Frontal cortex (tissue), 4 donors: Measurements from ENCODE around the gene SLC1A5. TPM values are rescaled to one million over a fixed set of nuclear protein-coding genes. Genes with fewer than 3 reads are reported as not detected.
"Not testable (repeated sequence)": the region's sequence is repeated elsewhere in the genome, so short reads cannot be mapped to it uniquely, and the experiment has no call there.

Experiments
- DNase-seq, 2 donors: peaks; one replicate each; pipeline ENCODE4 v3.0.0; 2012; ENCODE audit warnings: low spot score in 2 of 2
- FAIRE-seq: peaks from 2 replicates; lab custom pipeline; 2012; peaks lifted over from hg19 to GRCh38; lab: Jason Lieb, UNC
- total RNA-seq: library from RNA; depleted of rRNA; stranded (reverse); fragments of >200 nt; gene quantifications from one replicate; pipeline ENCODE4 v1.2.3, GENCODE V29; 2014
- donor health status: control.
- donor health status: control.
- donor health status: control.

Gene SLC1A5
- total RNA-seq, 1 donor from 2014 or later, result 3.3 TPM

GRCh38 chr19:46775642-46776258 lies 12.6 kb downstream of the SLC1A5 start:
- no peak for FAIRE-seq
- no peak for DNase-seq

- DNase-seq (no peak), FAIRE-seq (no peak)
These were observed 15.4 kb downstream of the SLC1A5 start for GRCh38 chr19:46773018-46773399.

GRCh38 chr19:46772170-46773017 lies 16.0 kb downstream of the SLC1A5 start:
- FAIRE-seq (no peak), DNase-seq (no peak)

GRCh38 chr19:46768746-46769145 lies 19.6 kb downstream of the SLC1A5 start:
- FAIRE-seq, DNase-seq: not testable (repeated sequence)

GRCh38 chr19:46766569-46767317 lies 21.7 kb downstream of the SLC1A5 start:
- DNase-seq (no peak), FAIRE-seq (no peak)

GRCh38 chr19:46764817-46765291 lies 23.5 kb downstream of the SLC1A5 start:
- DNase-seq (no peak), FAIRE-seq (no peak)

- FAIRE-seq (no peak), DNase-seq (no peak)
These were observed 26.0 kb downstream of the SLC1A5 start for GRCh38 chr19:46762245-46762890.

GRCh38 chr19:46761418-46761831 lies 27.0 kb downstream of the SLC1A5 start:
- DNase-seq (no peak), FAIRE-seq (no peak)

GRCh38 chr19:46760897-46761296 lies 27.5 kb downstream of the SLC1A5 start:
- FAIRE-seq, DNase-seq: not testable (repeated sequence)

GRCh38 chr19:46760363-46760762 lies 28.0 kb downstream of the SLC1A5 start:
- FAIRE-seq, result no peak
- no peak for DNase-seq

GRCh38 chr19:46759817-46760333 lies 28.5 kb downstream of the SLC1A5 start:
- DNase-seq (no peak), FAIRE-seq (no peak)

- FAIRE-seq, result no peak
- no peak for DNase-seq
These were observed 29.2 kb downstream of the SLC1A5 start for GRCh38 chr19:46759206-46759605.

- DNase-seq (peak in 1 of 2 donors; percentile 10), FAIRE-seq (no peak)
These were observed 31.9 kb downstream of the SLC1A5 start for GRCh38 chr19:46756544-46756888.

- DNase-seq (no peak), FAIRE-seq (no peak)
These were observed 32.4 kb downstream of the SLC1A5 start for GRCh38 chr19:46755853-46756543.

- FAIRE-seq, result no peak
These were observed 33.1 kb downstream of the SLC1A5 start for GRCh38 chr19:46755077-46755852.

GRCh38 chr19:46753420-46754155 lies 34.8 kb downstream of the SLC1A5 start:
- no peak for DNase-seq
- FAIRE-seq, result no peak

More at GRCh38 chr19:46755077-46755852, 33.1 kb downstream of the SLC1A5 start:
- no peak for DNase-seq

GRCh38 chr19:46748325-46749109 lies 39.9 kb downstream of the SLC1A5 start:
- DNase-seq, result no peak

More at GRCh38 chr19:46748325-46749109, 39.9 kb downstream of the SLC1A5 start:
- no peak for FAIRE-seq
